K562 (cell line): ENCODE measurements around the gene KNG1. TPM values are rescaled to one million over a fixed set of nuclear protein-coding genes. Genes with fewer than 3 reads are reported as not detected.

Source experiments
- ARHGAP35 ChIP-seq: fragments of 450-650 bp; IDR thresholded peaks from 2 replicates; pipeline ENCODE4 v1.6.1; 2018; ENCODE audit not compliant: partially characterized antibody
- ATF7 ChIP-seq: fragments of 450-650 bp; IDR thresholded peaks from 2 replicates; pipeline ENCODE4 v1.7.1; 2014; ENCODE audit warnings: mild to moderate bottlenecking, moderate library complexity
- BHLHE40 ChIP-seq: IDR thresholded peaks from 2 replicates; pipeline ENCODE4 v1.6.1; 2011; ENCODE audit warnings: low read length, improper control_type of control experiment
- CREB5 ChIP-seq: fragments of 250-450 bp; sonication (Bioruptor Pico); IDR thresholded peaks from 2 replicates; pipeline ENCODE4 v1.5.0; 2020; ENCODE audit warnings: mild to moderate bottlenecking
- CUX1 ChIP-seq: fragments of 200-800 bp; sonication (Bioruptor generic); IDR thresholded peaks from 2 replicates; pipeline ENCODE4 v1.6.1; 2016; ENCODE audit warnings: missing genetic modification characterization, missing compliant biosample characterization
- ETV6 ChIP-seq, 3 experiments: fragments of 150-350 bp in 1 of 3; sonication (generic) in 1 of 3; formaldehyde crosslinking in 1 of 3; IDR thresholded peaks; 2 replicates each; pipeline versions ENCODE4 v1.6.1 to v1.8.0; 2014 to 2022; ENCODE audit warnings: borderline replicate concordance in 2 of 3, low read depth in 2 of 3, antibody characterized with exemption in 1 of 3, low read length in 1 of 3, mild to moderate bottlenecking in 1 of 3, missing genetic modification reagents in 1 of 3
- FOXK1 ChIP-seq: sonication (generic); formaldehyde crosslinking; IDR thresholded peaks from 2 replicates; pipeline ENCODE4 v1.8.0; 2022; ENCODE audit warnings: missing genetic modification reagents, mild to moderate bottlenecking, borderline replicate concordance
- MTF1 ChIP-seq: fragments of 250-450 bp; sonication (Bioruptor Pico); IDR thresholded peaks from 2 replicates; pipeline ENCODE4 v1.9.0; 2021; ENCODE audit warnings: moderate library complexity, mild to moderate bottlenecking, inconsistent platforms, borderline replicate concordance
- NELFE ChIP-seq: IDR thresholded peaks from 2 replicates; pipeline ENCODE4 v1.6.1; 2011; ENCODE audit warnings: mild to moderate bottlenecking; ENCODE audit not compliant: insufficient read depth, insufficient read length
- NFIX ChIP-seq: fragments of 250-450 bp; sonication (Bioruptor Pico); IDR thresholded peaks from 2 replicates; pipeline ENCODE4 v1.4.0; 2020; ENCODE audit warnings: low read depth, mild to moderate bottlenecking, moderate library complexity
- POLR2H ChIP-seq: IDR thresholded peaks from 2 replicates; pipeline ENCODE4 v1.6.1; 2016; ENCODE audit warnings: missing genetic modification characterization, low read depth, mild to moderate bottlenecking, control low read depth, missing compliant biosample characterization, moderate library complexity
- RBBP5 ChIP-seq: fragments of 200-600 bp; sonication (generic); IDR thresholded peaks from 2 replicates; pipeline ENCODE4 v1.6.1; 2012; ENCODE audit warnings: borderline replicate concordance, mild to moderate bottlenecking, low read length, control low read depth, inconsistent platforms; ENCODE audit not compliant: insufficient read depth, poor library complexity, severe bottlenecking
- SETDB1 ChIP-seq: IDR thresholded peaks from one replicate; pipeline ENCODE4 v1.6.1; 2012; ENCODE audit warnings: low read length, control low read depth, inconsistent platforms
- TAF7 ChIP-seq: fragments of 450-650 bp; IDR thresholded peaks from 2 replicates; pipeline ENCODE4 v1.6.1; 2016; ENCODE audit warnings: missing genetic modification characterization, missing compliant biosample characterization
- ZBTB17 ChIP-seq: fragments of 450-650 bp; formaldehyde crosslinking; IDR thresholded peaks from 2 replicates; pipeline ENCODE4 v1.4.0; 2020; ENCODE audit warnings: mild to moderate bottlenecking
- ZNF134 ChIP-seq: fragments of 250-450 bp; sonication (Bioruptor Pico); conservative IDR thresholded peaks from 2 replicates; pipeline ENCODE4 v1.4.0; 2020
- ZNF707 ChIP-seq: fragments of 250-450 bp; sonication (Bioruptor Pico); conservative IDR thresholded peaks from 2 replicates; pipeline ENCODE4 v1.8.0; 2022; ENCODE audit warnings: inconsistent platforms, mild to moderate bottlenecking, moderate library complexity
- ZNF766 ChIP-seq: fragments of 200-800 bp; sonication (Bioruptor generic); conservative IDR thresholded peaks from 2 replicates; pipeline ENCODE4 v1.6.1; 2016; ENCODE audit warnings: missing genetic modification characterization, missing compliant biosample characterization
- ZNF785 ChIP-seq: fragments of 250-450 bp; sonication (Bioruptor Pico); IDR thresholded peaks from 2 replicates; pipeline ENCODE4 v1.4.0; 2020; ENCODE audit warnings: mild to moderate bottlenecking
- polyA plus RNA-seq, 8 experiments: library from polyadenylated mRNA; depleted of rRNA in 4 of 8; stranded (reverse) in 5 of 8; unstranded in 3 of 8; fragments of >200 nt; fragmentation: Nextera tagmentation in 2 of 8; fragmentation: Illumina TruSeq in 1 of 8; extraction: Ambion mirVana in 2 of 8; extraction: Trizol in 1 of 8; gene quantifications; 2 replicates each; pipeline versions ENCODE4 v1.2.1 to v1.2.3, GENCODE V29; 2011 to 2014; ENCODE audit warnings: inconsistent platforms in 1 of 8, missing spikeins in 1 of 8
- total RNA-seq, 7 experiments: library from RNA; depleted of rRNA in 6 of 7; stranded (reverse); fragments of >200 nt in 6 of 7; fragmentation: Illumina TruSeq in 2 of 7; extraction: Trizol in 2 of 7; gene quantifications; 2 replicates each; pipeline versions ENCODE4 v1.2.1 to v1.2.3, GENCODE V29; 2011 to 2021; ENCODE audit warnings: low replicate concordance in 1 of 7
- TF ChIP-seq, protein P1 (sequence below): sonication (generic); IDR thresholded peaks from 2 replicates; pipeline ENCODE4 v1.6.1; 2016

Gene KNG1
- total and polyA plus RNA-seq, 9 of the 15 experiments (the other 6 are each of a cell fraction or from before 2014, with no cell fraction given): 0.09 TPM; not detected in 8

DNA sequence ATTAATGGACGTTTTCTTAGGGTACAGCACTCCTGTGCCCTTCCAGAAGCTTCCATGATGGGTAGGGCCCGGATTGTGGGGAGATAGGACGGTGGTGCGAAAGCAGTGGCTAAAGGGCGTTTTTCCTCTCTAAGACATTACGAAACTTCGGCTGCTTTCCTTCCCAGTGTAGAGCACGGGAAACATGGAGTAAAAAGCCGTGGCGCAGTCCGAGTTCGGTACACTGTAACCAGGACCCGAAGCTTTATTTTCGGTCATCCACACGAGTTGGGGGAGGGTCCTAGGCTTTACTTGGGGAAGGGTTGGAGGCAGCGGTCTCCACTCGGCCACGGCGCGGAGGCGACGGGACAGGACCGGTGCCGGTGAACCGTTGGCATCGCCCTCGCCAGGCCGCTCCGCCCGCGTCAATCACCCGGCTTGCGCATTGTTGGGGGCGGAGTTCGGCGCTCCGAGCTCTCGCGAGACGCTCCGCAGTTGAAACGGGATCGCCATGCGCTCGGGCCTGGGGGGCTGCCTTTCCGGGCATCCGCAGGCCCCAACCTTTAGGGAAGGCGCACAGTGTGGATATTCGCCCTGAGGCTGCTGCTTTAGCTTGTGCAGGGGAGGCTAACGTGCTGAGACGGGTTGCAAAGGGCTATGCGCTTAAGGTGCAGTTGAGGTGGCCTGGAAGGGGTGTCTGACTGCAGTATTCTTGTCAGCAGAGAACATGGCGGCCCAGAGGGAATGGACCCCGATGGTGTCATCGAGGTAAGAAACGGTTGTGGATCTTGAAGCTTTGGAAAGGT, 66.8 kb downstream of the KNG1 start (continued):
- TF ChIP-seq CUX1 (no peak), ZNF134 (CRISPR knock-in tag) (0 out of 2 replicates have a peak, but pooled peaks have one; percentile 6), POLR2H (peak; percentile 89), ARHGAP35 (peak; percentile 85), NELFE (no peak), ETV6 (IDR thresholded peaks at IDR 0.05; ENCODE audit: borderline replicate concordance in 1 of 2, low read depth in 2 of 2, low read length in 1 of 2) (no peak), ETV6 (CRISPR knock-in tag; IDR thresholded peaks at IDR 0.05; ENCODE audit: borderline replicate concordance) (peak; percentile 66; the same call in 1 of the 2 replicates), FOXK1 (CRISPR knock-in tag) (no peak), CREB5 (CRISPR knock-in tag) (0 out of 2 replicates have a peak, but pooled peaks have one; percentile 4), BHLHE40 (no peak), MTF1 (CRISPR knock-in tag) (0 out of 2 replicates have a peak, but pooled peaks have one; percentile 0), RBBP5 (peak; percentile 64), ATF7 (no peak), SETDB1 (no peak), NFIX (no peak), ZNF785 (no peak), ZNF766 (CRISPR knock-in tag) (no peak), ZNF707 (no peak), ZBTB17 (CRISPR knock-in tag) (peak; percentile 81), TAF7 (no peak)
- TF ChIP-seq, protein P1, sequence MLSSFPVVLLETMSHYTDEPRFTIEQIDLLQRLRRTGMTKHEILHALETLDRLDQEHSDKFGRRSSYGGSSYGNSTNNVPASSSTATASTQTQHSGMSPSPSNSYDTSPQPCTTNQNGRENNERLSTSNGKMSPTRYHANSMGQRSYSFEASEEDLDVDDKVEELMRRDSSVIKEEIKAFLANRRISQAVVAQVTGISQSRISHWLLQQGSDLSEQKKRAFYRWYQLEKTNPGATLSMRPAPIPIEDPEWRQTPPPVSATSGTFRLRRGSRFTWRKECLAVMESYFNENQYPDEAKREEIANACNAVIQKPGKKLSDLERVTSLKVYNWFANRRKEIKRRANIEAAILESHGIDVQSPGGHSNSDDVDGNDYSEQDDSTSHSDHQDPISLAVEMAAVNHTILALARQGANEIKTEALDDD: no peak
